ENCODE results near the gene CROCC. TPM values are rescaled to one million over a fixed set of nuclear protein-coding genes. Genes with fewer than 3 reads are reported as not detected.

CROCC gene
- total and polyA plus RNA-seq, 2 experiments from 2014 or later, result 15.1 to 106 TPM

DNA sequence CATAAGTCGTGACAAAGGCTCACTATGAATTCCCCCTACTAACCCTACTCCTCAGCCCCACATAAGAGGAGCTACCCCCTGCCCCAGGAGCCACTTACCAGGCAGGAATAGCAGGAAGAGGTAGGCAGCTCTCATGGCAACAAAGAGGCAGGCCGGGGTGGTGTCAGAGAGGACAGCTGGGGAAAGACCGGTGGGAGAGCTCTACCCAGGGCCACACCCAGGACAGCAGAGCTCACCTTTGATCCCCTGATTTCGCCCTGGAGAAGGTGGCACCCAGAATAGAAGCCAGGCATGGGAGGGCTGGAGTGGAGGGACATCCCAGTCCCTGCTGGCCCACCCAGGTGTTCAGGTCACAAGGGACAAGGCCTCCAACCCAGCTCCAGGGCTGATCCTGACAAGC, 56.4 kb downstream of the CROCC start:
- TF ChIP-seq, protein P1, sequence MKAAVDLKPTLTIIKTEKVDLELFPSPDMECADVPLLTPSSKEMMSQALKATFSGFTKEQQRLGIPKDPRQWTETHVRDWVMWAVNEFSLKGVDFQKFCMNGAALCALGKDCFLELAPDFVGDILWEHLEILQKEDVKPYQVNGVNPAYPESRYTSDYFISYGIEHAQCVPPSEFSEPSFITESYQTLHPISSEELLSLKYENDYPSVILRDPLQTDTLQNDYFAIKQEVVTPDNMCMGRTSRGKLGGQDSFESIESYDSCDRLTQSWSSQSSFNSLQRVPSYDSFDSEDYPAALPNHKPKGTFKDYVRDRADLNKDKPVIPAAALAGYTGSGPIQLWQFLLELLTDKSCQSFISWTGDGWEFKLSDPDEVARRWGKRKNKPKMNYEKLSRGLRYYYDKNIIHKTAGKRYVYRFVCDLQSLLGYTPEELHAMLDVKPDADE (IDR thresholded peaks at IDR 0.05), result no peak
- TF ChIP-seq NANOG (IDR thresholded peaks at IDR 0.05; ENCODE audit: borderline replicate concordance) (no peak), EZH2 (IDR thresholded peaks at IDR 0.05; ENCODE audit: low read depth, unreplicated experiment) (no peak)
- TF ChIP-seq, protein P2, sequence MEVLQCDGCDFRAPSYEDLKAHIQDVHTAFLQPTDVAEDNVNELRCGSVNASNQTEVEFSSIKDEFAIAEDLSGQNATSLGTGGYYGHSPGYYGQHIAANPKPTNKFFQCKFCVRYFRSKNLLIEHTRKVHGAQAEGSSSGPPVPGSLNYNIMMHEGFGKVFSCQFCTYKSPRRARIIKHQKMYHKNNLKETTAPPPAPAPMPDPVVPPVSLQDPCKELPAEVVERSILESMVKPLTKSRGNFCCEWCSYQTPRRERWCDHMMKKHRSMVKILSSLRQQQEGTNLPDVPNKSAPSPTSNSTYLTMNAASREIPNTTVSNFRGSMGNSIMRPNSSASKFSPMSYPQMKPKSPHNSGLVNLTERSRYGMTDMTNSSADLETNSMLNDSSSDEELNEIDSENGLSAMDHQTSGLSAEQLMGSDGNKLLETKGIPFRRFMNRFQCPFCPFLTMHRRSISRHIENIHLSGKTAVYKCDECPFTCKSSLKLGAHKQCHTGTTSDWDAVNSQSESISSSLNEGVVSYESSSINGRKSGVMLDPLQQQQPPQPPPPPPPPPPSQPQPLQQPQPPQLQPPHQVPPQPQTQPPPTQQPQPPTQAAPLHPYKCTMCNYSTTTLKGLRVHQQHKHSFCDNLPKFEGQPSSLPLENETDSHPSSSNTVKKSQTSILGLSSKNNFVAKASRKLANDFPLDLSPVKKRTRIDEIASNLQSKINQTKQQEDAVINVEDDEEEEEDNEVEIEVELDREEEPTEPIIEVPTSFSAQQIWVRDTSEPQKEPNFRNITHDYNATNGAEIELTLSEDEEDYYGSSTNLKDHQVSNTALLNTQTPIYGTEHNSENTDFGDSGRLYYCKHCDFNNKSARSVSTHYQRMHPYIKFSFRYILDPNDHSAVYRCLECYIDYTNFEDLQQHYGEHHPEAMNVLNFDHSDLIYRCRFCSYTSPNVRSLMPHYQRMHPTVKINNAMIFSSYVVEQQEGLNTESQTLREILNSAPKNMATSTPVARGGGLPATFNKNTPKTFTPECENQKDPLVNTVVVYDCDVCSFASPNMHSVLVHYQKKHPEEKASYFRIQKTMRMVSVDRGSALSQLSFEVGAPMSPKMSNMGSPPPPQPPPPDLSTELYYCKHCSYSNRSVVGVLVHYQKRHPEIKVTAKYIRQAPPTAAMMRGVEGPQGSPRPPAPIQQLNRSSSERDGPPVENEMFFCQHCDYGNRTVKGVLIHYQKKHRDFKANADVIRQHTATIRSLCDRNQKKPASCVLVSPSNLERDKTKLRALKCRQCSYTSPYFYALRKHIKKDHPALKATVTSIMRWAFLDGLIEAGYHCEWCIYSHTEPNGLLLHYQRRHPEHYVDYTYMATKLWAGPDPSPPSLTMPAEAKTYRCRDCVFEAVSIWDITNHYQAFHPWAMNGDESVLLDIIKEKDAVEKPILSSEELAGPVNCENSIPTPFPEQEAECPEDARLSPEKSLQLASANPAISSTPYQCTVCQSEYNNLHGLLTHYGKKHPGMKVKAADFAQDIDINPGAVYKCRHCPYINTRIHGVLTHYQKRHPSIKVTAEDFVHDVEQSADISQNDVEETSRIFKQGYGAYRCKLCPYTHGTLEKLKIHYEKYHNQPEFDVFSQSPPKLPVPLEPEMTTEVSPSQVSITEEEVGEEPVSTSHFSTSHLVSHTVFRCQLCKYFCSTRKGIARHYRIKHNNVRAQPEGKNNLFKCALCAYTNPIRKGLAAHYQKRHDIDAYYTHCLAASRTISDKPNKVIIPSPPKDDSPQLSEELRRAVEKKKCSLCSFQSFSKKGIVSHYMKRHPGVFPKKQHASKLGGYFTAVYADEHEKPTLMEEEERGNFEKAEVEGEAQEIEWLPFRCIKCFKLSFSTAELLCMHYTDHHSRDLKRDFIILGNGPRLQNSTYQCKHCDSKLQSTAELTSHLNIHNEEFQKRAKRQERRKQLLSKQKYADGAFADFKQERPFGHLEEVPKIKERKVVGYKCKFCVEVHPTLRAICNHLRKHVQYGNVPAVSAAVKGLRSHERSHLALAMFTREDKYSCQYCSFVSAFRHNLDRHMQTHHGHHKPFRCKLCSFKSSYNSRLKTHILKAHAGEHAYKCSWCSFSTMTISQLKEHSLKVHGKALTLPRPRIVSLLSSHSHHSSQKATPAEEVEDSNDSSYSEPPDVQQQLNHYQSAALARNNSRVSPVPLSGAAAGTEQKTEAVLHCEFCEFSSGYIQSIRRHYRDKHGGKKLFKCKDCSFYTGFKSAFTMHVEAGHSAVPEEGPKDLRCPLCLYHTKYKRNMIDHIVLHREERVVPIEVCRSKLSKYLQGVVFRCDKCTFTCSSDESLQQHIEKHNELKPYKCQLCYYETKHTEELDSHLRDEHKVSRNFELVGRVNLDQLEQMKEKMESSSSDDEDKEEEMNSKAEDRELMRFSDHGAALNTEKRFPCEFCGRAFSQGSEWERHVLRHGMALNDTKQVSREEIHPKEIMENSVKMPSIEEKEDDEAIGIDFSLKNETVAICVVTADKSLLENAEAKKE (CRISPR knock-in tag; IDR thresholded peaks at IDR 0.05), result no peak
- TF ChIP-seq, protein P3, sequence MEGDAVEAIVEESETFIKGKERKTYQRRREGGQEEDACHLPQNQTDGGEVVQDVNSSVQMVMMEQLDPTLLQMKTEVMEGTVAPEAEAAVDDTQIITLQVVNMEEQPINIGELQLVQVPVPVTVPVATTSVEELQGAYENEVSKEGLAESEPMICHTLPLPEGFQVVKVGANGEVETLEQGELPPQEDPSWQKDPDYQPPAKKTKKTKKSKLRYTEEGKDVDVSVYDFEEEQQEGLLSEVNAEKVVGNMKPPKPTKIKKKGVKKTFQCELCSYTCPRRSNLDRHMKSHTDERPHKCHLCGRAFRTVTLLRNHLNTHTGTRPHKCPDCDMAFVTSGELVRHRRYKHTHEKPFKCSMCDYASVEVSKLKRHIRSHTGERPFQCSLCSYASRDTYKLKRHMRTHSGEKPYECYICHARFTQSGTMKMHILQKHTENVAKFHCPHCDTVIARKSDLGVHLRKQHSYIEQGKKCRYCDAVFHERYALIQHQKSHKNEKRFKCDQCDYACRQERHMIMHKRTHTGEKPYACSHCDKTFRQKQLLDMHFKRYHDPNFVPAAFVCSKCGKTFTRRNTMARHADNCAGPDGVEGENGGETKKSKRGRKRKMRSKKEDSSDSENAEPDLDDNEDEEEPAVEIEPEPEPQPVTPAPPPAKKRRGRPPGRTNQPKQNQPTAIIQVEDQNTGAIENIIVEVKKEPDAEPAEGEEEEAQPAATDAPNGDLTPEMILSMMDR (conservative IDR thresholded peaks at IDR 0.05; ENCODE audit: low read depth in 2 of 2), result no peak
- peaks cover 15% of the 10 kb centered on the region; the same call in 1 of the 2 replicates for H3F3A ChIP-seq (replicated peaks; ENCODE audit: low read depth)
- H3K27ac ChIP-seq (ENCODE audit: low read depth), result no peak overlapping the region
- ATAC-seq (no peak), DNase-seq (ENCODE audit: low spot score) (no peak)
- H3K4me1 ChIP-seq (ENCODE audit: insufficient read depth), result peaks cover 7% of the 10 kb centered on the region
- Mint-ChIP-seq H3K36me3 (ENCODE audit: low read depth) (peaks cover 28% of the 10 kb centered on the region), H3K27me3 (ENCODE audit: insufficient read depth, low read depth, poor library complexity) (peaks cover 25% of the 10 kb centered on the region), H3K4me3 (0 out of 3 replicates have a peak overlapping the region, but pooled peaks have one; percentile 38), H3K9me3 (no peaks in the 10 kb centered on the region), H3K4me1 (peaks cover 41% of the 10 kb centered on the region), H3K27ac (no peak overlapping the region)
- peaks cover 27% of the 10 kb centered on the region for H3K79me2 ChIP-seq (replicated peaks; ENCODE audit: insufficient read depth)
- H3K9me2 ChIP-seq (ENCODE audit: insufficient read depth), result no peaks in the 10 kb centered on the region
- no peaks in the 10 kb centered on the region for H3K36me3 ChIP-seq (ENCODE audit: insufficient read depth)
- H3K27me3 ChIP-seq (ENCODE audit: insufficient read depth), result no peaks in the 10 kb centered on the region
- peak overlapping the region; percentile 99; the same call in 1 of the 2 replicates for H3K4me2 ChIP-seq
- no peak overlapping the region for H2AFZ ChIP-seq
- H3K4me3 ChIP-seq, result no peak overlapping the region
- no peaks in the 10 kb centered on the region; the same call in 1 of the 2 replicates for H4K20me1 ChIP-seq (replicated peaks; ENCODE audit: insufficient read depth)
